ENCODE measurements around the gene SLC6A1. TPM values are rescaled to one million over a fixed set of nuclear protein-coding genes. Genes with fewer than 3 reads are reported as not detected.

The SLC6A1 gene
- total RNA-seq, 1 experiment from 2014 or later: not detected

- Histone ChIP-seq H3K79me2 (ENCODE audit: insufficient read depth, low read length) (no peaks in the 10 kb centered on the region), H2BK15ac (ENCODE audit: low read depth, low read length) (no peak overlapping the region), H2BK120ac (ENCODE audit: low read depth, low read length, poor library complexity, severe bottlenecking) (no peak overlapping the region), H4K20me1 (ENCODE audit: control insufficient read depth, insufficient read depth, insufficient read length) (no peaks in the 10 kb centered on the region), H3K4me1 (ENCODE audit: insufficient read depth, low read length) (no peaks in the 10 kb centered on the region), H3K23ac (ENCODE audit: insufficient read length, low read depth, low read length) (no peak overlapping the region), H3T11ph (ENCODE audit: low read length) (no peak overlapping the region), H4K5ac (ENCODE audit: insufficient read length, low read depth, low read length) (no peak overlapping the region), H4K8ac (replicated peaks; ENCODE audit: insufficient read length, low read depth, low read length) (no peak overlapping the region), H3K9me3 (ENCODE audit: control insufficient read depth, low read depth, low read length) (no peaks in the 10 kb centered on the region), H3K14ac (ENCODE audit: insufficient read depth, low read length) (no peak overlapping the region), H3K4ac (ENCODE audit: low read depth, low read length) (no peak overlapping the region), H3K27ac (ENCODE audit: insufficient read length, low read depth, low read length) (no peak overlapping the region), H3K18ac (ENCODE audit: insufficient read length, low read depth, low read length) (no peak overlapping the region), H2BK5ac (ENCODE audit: insufficient read length, low read length) (no peak overlapping the region), H2AK5ac (ENCODE audit: insufficient read length, low read length) (no peak overlapping the region), H3K27me3 (ENCODE audit: insufficient read depth, low read length) (no peaks in the 10 kb centered on the region), H3K56ac (ENCODE audit: insufficient read length, low read depth, low read length) (no peak overlapping the region), H2BK12ac (ENCODE audit: insufficient read length, low read depth, low read length) (no peak overlapping the region), H2AFZ (ENCODE audit: low read length) (no peak overlapping the region), H3K79me1 (ENCODE audit: insufficient read depth, low read depth, low read length, poor library complexity, severe bottlenecking) (no peaks in the 10 kb centered on the region), H3K23me2 (ENCODE audit: insufficient read length, low read depth, low read length, poor library complexity, severe bottlenecking) (no peaks in the 10 kb centered on the region), H4K91ac (ENCODE audit: insufficient read length, low read depth, low read length) (no peak overlapping the region), H3K4me2 (ENCODE audit: insufficient read depth, insufficient read length, low read length) (no peak overlapping the region), H3K9ac (ENCODE audit: extremely low read depth, insufficient read length, low read length) (no peak overlapping the region), H2BK20ac (ENCODE audit: low read depth, low read length, poor library complexity, severe bottlenecking) (no peak overlapping the region)
- Mint-ChIP-seq H3K9me3 (no peaks in the 10 kb centered on the region), H3K4me3 (no peak overlapping the region), H3K36me3 (ENCODE audit: insufficient read depth in 1 of 3, low read depth in 3 of 3) (no peaks in the 10 kb centered on the region), H3K4me1 (peaks cover 0 to 3% of the 10 kb centered on the region in 2 experiments; a peak in 1 of 4 replicates), H3K27me3 (ENCODE audit: low read depth) (peaks cover 13% of the 10 kb centered on the region), H3K27ac (no peak overlapping the region)
- no peak for DNase-seq
- WGBS (ENCODE audit: extremely low coverage, insufficient read length, low lambda C conversion rate): no CpG with 5 or more reads among the region's 3 CpGs
- TF ChIP-seq CTCF (conservative IDR thresholded peaks at IDR 0.05): no peak
Observed at GRCh38 chr3:11019116-11019819, 26.7 kb downstream of the SLC6A1 start.
